Posterior vena cava (tissue), 2 donors: ENCODE results near the gene SMAD3. TPM values are rescaled to one million over a fixed set of nuclear protein-coding genes. Genes with fewer than 3 reads are reported as not detected.

ENCODE experiments used
- DNase-seq: peaks from one replicate; pipeline ENCODE4 v3.0.0-alpha.2; 2020; ENCODE audit warnings: low spot score
- intact Hi-C, 2 donors: fragments of 100-400 bp; cut with DNase I; formaldehyde crosslinking; loops; one replicate each; pipeline versions ENCODE4 v1.14.1 to v1.14.2; 2022 to 2023
- total RNA-seq, 2 donors: library from RNA; stranded (reverse); fragmentation: NEBNext Ultra II Directional; extraction: Animal tissue kit (Norgen Biotek cat#: 25700); gene quantifications; one replicate each; pipeline ENCODE4 v1.2.1, GENCODE V29; 2021
- donor health status: DM: yes; HTN: yes; CAD: no.
- donor health status: DM: yes; HTN: yes; CAD: no.

SMAD3 gene
- total RNA-seq, 2 donors from 2014 or later: 56.3 to 62.7 TPM

DNA sequence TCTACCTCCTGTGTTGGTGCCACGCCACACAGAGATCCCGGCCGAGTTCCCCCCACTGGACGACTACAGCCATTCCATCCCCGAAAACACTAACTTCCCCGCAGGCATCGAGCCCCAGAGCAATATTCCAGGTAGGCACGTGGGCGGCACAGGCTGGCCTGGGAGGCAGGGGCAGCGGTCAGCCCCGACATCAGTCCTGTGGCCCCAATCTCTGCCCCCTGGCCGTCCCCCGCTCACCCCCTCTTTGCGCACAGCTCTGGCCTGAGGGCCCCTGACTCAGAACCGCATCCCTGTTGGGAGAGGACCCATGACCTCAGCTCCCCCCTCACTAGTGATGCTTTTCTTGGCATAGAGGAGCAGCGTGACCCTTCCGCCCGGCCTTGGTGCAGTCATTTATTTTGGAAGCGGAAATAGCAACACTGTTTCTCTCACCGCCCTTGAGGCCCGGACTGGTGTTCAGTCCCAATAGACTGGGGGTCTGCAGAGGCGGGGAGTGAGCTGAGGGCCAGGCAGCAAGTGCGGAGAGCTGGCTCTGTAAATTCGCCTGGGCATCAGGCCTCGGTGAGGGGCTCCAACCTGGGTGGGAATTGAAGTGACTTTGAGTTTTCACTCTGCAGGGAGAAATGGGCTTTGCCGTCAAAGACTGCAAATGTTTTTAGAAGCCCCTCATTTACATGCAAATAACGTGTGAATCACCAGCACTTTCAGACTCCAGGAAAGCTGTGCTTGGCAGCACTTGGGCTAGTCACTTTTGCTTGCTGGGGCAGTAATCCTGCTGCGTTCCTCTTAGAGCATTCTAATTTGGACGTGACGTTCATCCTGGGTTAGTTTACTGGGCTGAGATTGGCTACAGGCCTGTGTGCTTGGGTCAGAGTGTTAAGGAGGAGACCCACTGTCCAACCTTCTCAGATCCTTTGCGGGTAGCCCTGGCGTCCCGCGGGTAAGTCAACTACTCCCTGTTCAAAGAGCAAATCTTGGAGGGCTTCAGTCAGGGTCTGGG, 100.2 kb downstream of the SMAD3 start:
- intact Hi-C loops: no loop called here
- peak; percentile 90 for DNase-seq

DNA sequence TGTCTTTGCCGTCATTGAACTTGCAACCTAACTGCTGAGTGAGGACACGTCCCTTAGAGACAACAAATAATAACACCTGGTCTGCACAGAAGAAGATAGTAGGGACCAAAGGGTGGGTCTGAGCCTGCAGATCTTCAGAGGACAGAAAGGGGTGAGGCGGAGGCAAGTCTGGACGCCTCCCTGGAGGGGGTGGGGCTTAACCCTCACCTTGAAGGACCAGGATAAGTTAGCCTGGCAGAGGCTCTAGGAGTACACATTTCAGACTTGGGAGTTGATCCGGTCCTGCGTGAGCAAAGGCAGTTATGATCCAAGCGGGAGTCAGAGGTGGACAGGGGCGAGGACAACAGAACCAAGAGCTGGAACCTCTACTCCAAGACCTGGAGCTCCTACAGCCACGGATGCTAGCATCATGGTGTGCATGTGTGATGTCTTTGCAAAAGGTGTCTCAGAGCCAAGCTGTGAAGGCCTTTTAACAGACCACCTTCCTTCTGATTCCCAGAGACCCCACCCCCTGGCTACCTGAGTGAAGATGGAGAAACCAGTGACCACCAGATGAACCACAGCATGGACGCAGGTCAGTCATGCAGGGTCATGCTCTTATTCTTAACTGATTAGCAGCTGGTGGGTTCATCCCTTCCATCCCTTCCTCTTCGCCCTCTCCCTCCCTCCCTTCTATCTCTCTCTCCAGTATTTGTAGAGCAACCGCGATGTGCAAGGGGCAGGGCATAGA, 101.0 kb downstream of the SMAD3 start:
- peak; percentile 51 for DNase-seq
- intact Hi-C loops: no loop called here

DNA sequence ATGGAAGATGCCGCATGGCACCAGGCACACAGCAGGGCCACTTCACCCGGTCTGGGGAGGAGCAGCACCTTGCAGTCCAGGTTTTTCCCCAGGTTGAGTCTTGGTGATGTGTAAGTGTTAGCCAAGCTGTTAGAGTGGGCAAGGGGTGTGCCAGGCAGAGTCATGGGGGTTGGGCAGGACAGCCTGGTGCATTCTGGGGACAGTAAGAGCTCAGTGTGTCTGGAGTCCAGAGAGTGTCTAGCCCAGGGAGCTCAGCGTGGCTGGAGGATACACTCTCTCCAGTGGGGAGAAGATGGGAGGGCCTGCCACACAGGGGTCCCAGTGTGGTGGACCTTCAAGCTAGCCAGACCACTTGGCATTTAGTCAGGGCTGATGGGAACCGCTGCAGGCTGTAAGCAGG, 101.7 kb downstream of the SMAD3 start:
- intact Hi-C loops: no loop called here
- DNase-seq: peak; percentile 63

- no peak for DNase-seq
Measured at GRCh38 chr15:67168694-67169093, 103.3 kb downstream of the SMAD3 start.

DNA sequence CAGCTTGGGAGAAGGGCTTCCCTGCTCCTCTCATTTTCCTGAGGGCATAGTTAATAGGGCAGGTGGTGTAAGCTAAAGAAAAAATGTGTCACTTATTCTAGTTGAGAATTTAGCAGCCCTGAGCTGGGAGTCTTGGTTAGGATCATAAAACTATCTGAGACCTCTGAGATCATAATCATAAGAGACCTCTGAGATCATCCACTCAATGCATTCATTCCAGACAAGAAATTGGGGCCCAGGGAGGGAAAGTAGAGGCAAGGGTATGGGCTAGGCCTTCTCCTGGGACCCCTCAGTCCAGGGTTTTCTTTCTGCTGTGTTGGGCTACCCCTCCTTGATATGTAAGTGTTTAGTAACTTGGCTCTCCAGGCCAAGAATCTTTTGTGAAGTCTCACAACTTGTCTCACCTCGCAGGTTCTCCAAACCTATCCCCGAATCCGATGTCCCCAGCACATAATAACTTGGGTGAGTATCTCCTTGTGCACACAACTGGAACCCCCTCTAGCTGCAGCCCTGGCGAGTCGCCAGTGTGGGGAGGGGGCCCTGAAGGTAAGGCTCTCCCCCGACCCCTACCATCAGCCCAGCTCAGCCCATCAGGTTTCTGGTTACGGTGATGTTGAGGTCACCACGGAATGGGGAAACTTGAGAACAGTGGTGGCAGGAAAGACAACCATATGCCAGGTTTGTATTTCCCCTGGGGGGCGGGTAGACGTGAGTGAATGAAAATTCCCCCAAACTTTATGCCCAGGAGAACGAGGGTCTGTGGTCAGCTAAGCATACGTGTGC, 104.9 kb downstream of the SMAD3 start:
- no peak for DNase-seq
- intact Hi-C loops: loop anchor here in 1 of 2 donors (10.0 kb wide), 1 partner anchor 106 kb away; the partner anchor contains the start of gene SMAD3

More at GRCh38 chr15:67168694-67169093, 103.3 kb downstream of the SMAD3 start:
- intact Hi-C loops: no loop called here

GRCh38 chr15:67171471-67171870, 106.1 kb downstream of the SMAD3 start:
- DNase-seq: no peak
- intact Hi-C loops: loop anchor here in 1 of 2 donors (10.0 kb wide), 1 partner anchor 107 kb away; the partner anchor contains the start of gene SMAD3

DNA sequence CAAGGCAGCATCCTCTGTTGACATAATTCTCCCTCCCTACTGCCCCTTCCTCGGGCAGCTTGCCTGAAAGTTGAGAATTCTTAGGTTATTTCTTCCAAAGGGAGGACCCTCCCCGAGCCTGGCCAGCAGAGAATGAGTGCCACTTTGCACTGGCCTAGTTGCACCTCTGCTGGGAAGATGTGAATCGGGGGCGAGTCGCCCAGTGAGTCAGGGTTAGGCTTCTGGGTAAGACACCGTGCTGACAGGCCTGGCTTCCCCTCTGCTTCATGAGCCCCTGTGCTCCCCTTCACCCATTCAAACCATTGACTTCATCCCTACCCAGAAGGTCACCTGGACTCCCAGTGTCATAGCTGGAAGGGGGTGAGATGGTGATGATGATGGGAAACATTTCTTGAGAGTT, 106.8 kb downstream of the SMAD3 start:
- intact Hi-C loops: loop anchor here in 1 of 2 donors (10.0 kb wide), 1 partner anchor 107 kb away; the partner anchor contains the start of gene SMAD3
- DNase-seq: peak; percentile 64

- DNase-seq: no peak
Measured at GRCh38 chr15:67173005-67173404, 107.6 kb downstream of the SMAD3 start.

DNA sequence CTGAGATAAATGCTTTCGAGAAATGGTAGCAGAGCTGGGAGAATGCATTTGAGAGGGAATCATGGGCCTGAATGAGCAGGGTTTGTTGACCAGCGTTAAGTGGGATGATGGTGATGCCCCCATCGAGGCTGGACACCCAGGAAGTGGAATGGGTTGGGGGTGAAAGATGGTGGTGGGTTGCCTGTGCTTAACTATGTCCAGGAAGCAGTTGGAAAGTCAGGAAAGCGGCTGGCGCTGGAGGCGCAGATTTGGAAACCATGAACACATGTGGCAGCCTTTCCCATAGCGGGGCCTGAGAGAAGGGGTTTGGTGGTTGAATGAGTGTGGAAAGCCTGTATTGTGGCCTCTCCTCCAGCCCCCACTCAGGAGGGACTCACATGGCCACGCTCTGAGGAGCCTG, 108.4 kb downstream of the SMAD3 start:
- intact Hi-C loops: loop anchor here in 1 of 2 donors (10.0 kb wide), 1 partner anchor 109 kb away; the partner anchor contains the start of gene SMAD3
- DNase-seq: no peak

More at GRCh38 chr15:67173005-67173404, 107.6 kb downstream of the SMAD3 start:
- intact Hi-C loops: loop anchor here in 1 of 2 donors (10.0 kb wide), 1 partner anchor 108 kb away; the partner anchor contains the start of gene SMAD3

DNA sequence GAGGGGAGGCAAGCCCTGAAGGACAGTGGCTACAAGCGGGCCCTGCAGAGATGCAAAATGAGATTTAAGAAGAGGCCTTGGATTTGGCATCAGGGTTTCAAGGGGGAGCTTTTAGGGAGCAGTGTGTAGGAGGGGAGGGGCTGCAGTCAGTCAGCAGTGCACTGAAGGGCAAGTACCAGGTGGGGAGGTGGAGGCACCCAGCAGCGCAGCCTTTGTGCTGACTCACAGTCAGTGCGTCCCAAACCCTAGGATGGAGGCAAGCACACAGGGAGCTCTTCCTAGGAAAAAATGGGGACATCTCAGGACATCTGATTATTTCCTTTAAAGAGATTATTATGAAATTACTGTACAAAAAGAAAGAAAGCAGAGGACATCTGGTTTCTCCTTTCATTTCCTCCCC, 109.0 kb downstream of the SMAD3 start:
- intact Hi-C loops: loop anchor here in 1 of 2 donors (10.0 kb wide), 1 partner anchor 110 kb away; the partner anchor contains the start of gene SMAD3

GRCh38 chr15:67174864-67175573, 109.6 kb downstream of the SMAD3 start:
- DNase-seq: peak; percentile 73
- intact Hi-C loops: loop anchor here in 1 of 2 donors (10.0 kb wide), 1 partner anchor 110 kb away; the partner anchor contains the start of gene SMAD3

More for the DNA sequence above, 109.0 kb downstream of the SMAD3 start:
- DNase-seq: no peak

- peak; percentile 85 for DNase-seq
- intact Hi-C loops: loop anchor here in 1 of 2 donors (10.0 kb wide), 1 partner anchor 111 kb away; the partner anchor contains the start of gene SMAD3
Measured at GRCh38 chr15:67175643-67176071, 110.3 kb downstream of the SMAD3 start.

DNA sequence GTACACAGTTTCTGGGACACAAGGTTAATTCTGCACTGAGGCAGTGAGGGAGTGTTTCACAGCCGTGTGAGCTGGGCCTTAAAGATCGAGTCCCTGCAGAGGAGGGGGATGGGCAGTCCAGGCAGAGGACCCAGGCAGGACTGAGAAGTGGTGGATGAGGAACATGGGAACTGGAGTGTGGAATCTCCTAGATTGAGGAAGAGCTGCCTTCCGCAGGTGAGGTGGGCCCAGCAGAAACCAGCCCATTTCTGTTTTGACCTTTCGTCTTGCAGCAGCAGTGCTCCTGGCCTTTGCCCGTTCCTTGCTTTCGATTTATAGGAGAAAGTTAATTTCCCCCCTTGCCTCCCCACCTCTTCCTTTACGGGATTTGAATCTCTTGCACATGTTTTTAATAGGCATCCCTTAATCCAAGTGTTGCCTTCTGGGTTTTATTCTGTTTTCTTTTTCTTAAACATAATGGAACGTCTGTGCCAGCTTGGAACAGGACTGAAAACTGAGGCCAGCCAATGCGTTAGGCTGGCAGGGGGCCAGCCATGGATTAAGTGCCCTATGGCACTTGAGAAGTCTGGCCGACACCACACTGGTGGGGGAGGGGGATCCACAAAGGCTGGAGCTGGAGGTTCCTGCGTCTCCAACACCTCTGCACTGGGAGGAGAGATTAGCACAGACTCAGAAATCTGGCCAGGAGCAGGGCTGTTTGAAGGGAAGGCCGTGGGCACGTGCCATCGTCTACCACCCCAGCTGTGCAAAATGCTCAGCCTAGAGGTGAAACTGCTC, 111.0 kb downstream of the SMAD3 start:
- DNase-seq: peak; percentile 48
- intact Hi-C loops: loop anchor here in 1 of 2 donors (10.0 kb wide), 1 partner anchor 112 kb away; the partner anchor contains the start of gene SMAD3

GRCh38 chr15:67177752-67178151, 112.3 kb downstream of the SMAD3 start:
- intact Hi-C loops: loop anchor here in 1 of 2 donors (10.0 kb wide), 1 partner anchor 113 kb away; the partner anchor contains the start of gene SMAD3

GRCh38 chr15:67178569-67179210, 113.3 kb downstream of the SMAD3 start:
- intact Hi-C loops: loop anchor here in 1 of 2 donors (10.0 kb wide), 1 partner anchor 114 kb away; the partner anchor contains the start of gene SMAD3
- no peak for DNase-seq

More at GRCh38 chr15:67177752-67178151, 112.3 kb downstream of the SMAD3 start:
- peak; percentile 64 for DNase-seq

DNA sequence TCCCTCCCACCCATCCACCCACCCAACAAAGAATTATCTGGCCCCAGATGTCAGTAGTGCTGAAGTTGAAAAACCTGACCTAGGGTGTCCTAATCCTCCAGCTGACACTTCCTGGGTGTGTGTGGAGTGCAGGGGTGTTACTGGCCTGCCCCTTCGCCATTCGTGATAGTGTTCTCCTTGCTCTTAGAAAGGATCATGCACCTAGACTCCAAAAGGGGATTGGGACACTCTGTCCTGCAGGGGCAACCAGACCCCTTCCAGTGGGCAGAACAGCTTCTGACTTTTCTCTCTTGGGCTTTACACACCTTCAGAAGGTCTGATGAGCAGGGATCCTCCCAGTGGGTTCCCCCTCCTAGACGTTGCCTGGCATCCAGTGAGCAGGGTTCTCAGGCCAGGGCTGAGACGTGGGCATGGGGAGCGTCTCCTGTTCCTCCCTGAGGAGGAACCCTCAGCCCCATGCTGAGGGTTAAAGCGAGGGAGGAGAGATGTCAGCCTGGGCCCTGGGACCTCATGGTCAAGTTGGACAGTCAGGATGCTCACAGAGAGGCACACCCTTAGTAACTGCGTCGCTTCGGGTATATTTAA, 114.1 kb downstream of the SMAD3 start:
- no peak for DNase-seq
- intact Hi-C loops: loop anchor here in 1 of 2 donors (10.0 kb wide), 1 partner anchor 115 kb away; the partner anchor contains the start of gene SMAD3
